B cell (primary cell): ENCODE results near the gene UMAD1.

Experiments used
- CTCF ChIP-seq: fragments of 200-600 bp; IDR thresholded peaks from one replicate; pipeline ENCODE4 v1.8.0; 2022; ENCODE audit warnings: antibody characterized with exemption, mild to moderate bottlenecking
- EZH2 ChIP-seq: IDR thresholded peaks from 2 replicates; pipeline ENCODE4 v1.6.1; 2012; ENCODE audit warnings: borderline replicate concordance, low read depth, mild to moderate bottlenecking, moderate library complexity, low read length; ENCODE audit not compliant: insufficient read depth, poor library complexity, severe bottlenecking

GRCh38 chr7:7720193-7720592, 79.6 kb downstream of the UMAD1 start:
- TF ChIP-seq CTCF (no peak), EZH2 (no peak)
